Keratinocyte (primary cell): ENCODE data around the gene CFAP210. TPM values are rescaled to one million over a fixed set of nuclear protein-coding genes. Genes with fewer than 3 reads are reported as not detected.

Experiments
- polyA plus RNA-seq, 5 experiments: library from polyadenylated mRNA; depleted of rRNA in 3 of 5; stranded (reverse) in 3 of 5; stranded (forward) in 1 of 5; unstranded in 1 of 5; fragments of >200 nt; gene quantifications; 1 replicate in 1 of 5; 2 replicates in 3 of 5; 3 replicates in 1 of 5; pipeline versions ENCODE4 v1.2.1 to v1.2.3, GENCODE V29; 2011 to 2012; ENCODE audit warnings: missing spikeins in 2 of 5, low read depth in 1 of 5, low replicate concordance in 1 of 5
- small RNA-seq, 3 experiments: library from RNA; depleted of rRNA; stranded (forward); fragments of <200 nt; gene quantifications; one replicate each; pipeline ENCODE3, GENCODE V24; 2012; ENCODE audit warnings: low read depth in 3 of 3, low replicate concordance in 1 of 3; ENCODE audit not compliant: insufficient read length in 3 of 3

Gene CFAP210
- polyA plus RNA-seq, 1 donor (not counting 4 experiments of a cell fraction or from before 2014, with no cell fraction given) = 0.30 TPM

Small RNA genes lying within 50 kb of the gene (small RNA-seq; reads per million reads assigned to genes)
- gene RF00432 = 0 reads per million in 3 experiments

Other genes with a start within 250 kb of the CFAP210 start
- 2.0 to 2.4 TPM (median 2.1 TPM) in 3 replicates for gene BBS5, start 214.9 kb downstream of the CFAP210 start, polyA plus RNA-seq
- gene KLHL41, start 184.7 kb downstream of the CFAP210 start, polyA plus RNA-seq = 0.08 to 0.24 TPM (median 0.18 TPM) in 3 replicates
- 19.3 to 41.7 TPM (median 27.7 TPM) in 3 replicates for gene FASTKD1, start 120.5 kb downstream of the CFAP210 start, polyA plus RNA-seq
- 24.6 to 37.4 TPM (median 28.6 TPM) in 3 replicates for gene PPIG, start 110.1 kb downstream of the CFAP210 start, polyA plus RNA-seq
- 0.73 to 2.9 TPM (median 1.6 TPM) in 3 replicates for gene PHOSPHO2, start 64 bp upstream of the CFAP210 start, polyA plus RNA-seq
- 0.62 to 2.0 TPM (median 0.79 TPM) in 3 replicates for gene KLHL23, start 39.4 kb upstream of the CFAP210 start, polyA plus RNA-seq
- 74.1 to 149 TPM (median 97.4 TPM) in 3 replicates for gene SSB, start 104.5 kb upstream of the CFAP210 start, polyA plus RNA-seq
- gene METTL5, start 130.5 kb upstream of the CFAP210 start, polyA plus RNA-seq = 63.7 to 119 TPM (median 69.4 TPM) in 3 replicates
- gene UBR3, start 133.0 kb upstream of the CFAP210 start, polyA plus RNA-seq = 9.5 to 14.7 TPM (median 11.1 TPM) in 3 replicates